COR-L47 (cell line): Measurements from ENCODE around the gene TPCN2.

Source experiments
- DNase-seq: peaks from one replicate; lab custom pipeline; 2025; lab: John Stamatoyannopoulos, UW

TPCN2 gene

GRCh38 chr11:69167130-69167915, 118.6 kb downstream of the TPCN2 start:
- DNase-seq: no peak

- DNase-seq: no peak
These were observed 119.4 kb downstream of the TPCN2 start for GRCh38 chr11:69167916-69168691.

- no peak for DNase-seq
These were observed 120.7 kb downstream of the TPCN2 start for GRCh38 chr11:69169479-69169878.

- DNase-seq: no peak
These were observed 122.0 kb downstream of the TPCN2 start for GRCh38 chr11:69170704-69171103.

- DNase-seq: no peak
These were observed 122.9 kb downstream of the TPCN2 start for GRCh38 chr11:69171476-69172240.

- DNase-seq: no peak
These were observed 123.9 kb downstream of the TPCN2 start for GRCh38 chr11:69172674-69173073.

GRCh38 chr11:69173331-69173730, 124.6 kb downstream of the TPCN2 start:
- no peak for DNase-seq

GRCh38 chr11:69173925-69174581, 125.3 kb downstream of the TPCN2 start:
- no peak for DNase-seq

- DNase-seq: no peak
These were observed 126.1 kb downstream of the TPCN2 start for GRCh38 chr11:69174841-69175240.

- DNase-seq: no peak
These were observed 130.2 kb downstream of the TPCN2 start for GRCh38 chr11:69178819-69179482.

GRCh38 chr11:69180226-69180625, 131.5 kb downstream of the TPCN2 start:
- no peak for DNase-seq

GRCh38 chr11:69180726-69181125, 132.0 kb downstream of the TPCN2 start:
- DNase-seq: no peak

- no peak for DNase-seq
These were observed 134.9 kb downstream of the TPCN2 start for GRCh38 chr11:69183613-69184012.
